HG03103 (cell line): ENCODE measurements around the gene GLRA3.

ENCODE experiments used
- ATAC-seq: cut with Tn5 transposase; IDR thresholded peaks from one replicate; pipeline ENCODE4 v1.9.1; 2021; ENCODE audit warnings: low read depth; ENCODE audit not compliant: unreplicated experiment

Gene GLRA3

DNA sequence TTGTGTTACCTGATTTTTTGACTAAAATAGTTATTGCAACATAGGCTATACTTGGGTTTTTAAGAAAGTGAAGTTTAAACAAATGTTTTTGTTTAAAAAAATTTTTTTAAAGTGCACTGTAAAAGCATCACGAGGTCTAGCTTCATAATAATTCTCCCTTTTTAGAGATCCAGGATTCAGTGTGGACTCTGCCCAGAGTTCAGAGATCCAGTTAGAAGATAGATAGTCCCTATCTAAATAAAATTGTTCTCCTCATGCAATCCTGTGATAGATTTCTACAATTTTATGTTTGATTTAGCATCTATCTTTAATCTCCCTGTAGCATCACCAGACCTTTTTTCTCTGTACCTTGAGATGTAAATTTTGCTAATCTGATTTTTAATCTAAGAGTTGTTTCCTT, 221.3 kb downstream of the GLRA3 start:
- no peak for ATAC-seq

DNA sequence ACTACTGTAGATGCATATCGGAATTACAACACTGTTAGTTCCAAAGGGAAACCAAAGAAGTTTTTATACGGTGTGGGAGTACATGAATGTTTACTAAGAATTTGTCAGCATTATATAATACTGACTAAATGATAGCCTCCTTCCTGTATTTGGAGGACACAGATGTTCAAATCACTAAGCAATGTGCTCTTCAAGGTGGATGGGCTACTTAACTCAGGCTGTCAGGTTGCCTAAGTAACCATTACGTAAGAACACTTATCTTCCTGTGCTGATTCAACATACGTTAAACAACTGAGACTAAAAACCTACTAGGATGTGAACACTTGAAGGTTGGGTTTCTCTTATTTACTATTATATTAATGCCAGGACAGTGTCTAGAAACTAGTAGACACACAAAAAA, 224.8 kb downstream of the GLRA3 start:
- no peak for ATAC-seq

- ATAC-seq: no peak
Observed at GRCh38 chr4:174600391-174600790, 228.7 kb downstream of the GLRA3 start.

- ATAC-seq: no peak
Observed at GRCh38 chr4:174598800-174599199, 230.2 kb downstream of the GLRA3 start.

GRCh38 chr4:174596513-174596912, 232.5 kb downstream of the GLRA3 start:
- no peak for ATAC-seq

DNA sequence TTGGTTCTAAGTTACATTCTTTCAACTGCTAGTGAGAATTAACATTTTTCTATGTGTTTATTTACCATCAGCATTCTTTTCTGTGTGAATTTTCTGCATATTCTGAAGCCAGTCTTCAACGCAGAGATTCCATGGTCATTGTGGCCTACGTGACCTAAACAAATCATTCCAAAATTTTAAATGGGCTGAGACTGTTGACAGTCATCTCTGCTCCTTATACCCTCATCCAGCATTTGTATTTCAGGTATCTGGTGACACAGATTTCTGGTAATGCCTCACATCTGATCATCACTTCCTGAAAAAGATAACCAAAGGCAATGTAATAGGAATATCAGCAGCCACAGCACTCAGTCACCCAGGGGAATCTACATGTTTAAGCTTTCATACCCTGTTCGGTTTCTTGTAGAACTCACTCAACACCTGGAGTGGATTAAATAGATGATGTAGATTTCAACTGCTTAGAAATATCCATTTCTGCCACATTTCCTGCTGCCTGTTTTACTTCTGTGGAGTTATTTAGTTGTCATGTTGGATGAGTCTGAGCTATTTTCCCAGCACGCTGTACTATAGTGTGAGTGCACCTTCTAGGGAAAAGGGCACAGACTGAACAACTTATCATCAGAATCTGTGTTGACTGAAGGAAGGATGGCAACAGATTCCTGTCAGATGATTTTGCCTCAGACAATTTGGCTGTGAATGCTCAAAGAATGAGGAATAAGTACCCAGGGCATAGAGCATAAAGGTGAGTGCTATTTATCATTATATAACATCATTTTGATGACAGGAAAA, 233.7 kb downstream of the GLRA3 start:
- no peak for ATAC-seq

- no peak for ATAC-seq
Observed at GRCh38 chr4:174593701-174594100, 235.3 kb downstream of the GLRA3 start.

DNA sequence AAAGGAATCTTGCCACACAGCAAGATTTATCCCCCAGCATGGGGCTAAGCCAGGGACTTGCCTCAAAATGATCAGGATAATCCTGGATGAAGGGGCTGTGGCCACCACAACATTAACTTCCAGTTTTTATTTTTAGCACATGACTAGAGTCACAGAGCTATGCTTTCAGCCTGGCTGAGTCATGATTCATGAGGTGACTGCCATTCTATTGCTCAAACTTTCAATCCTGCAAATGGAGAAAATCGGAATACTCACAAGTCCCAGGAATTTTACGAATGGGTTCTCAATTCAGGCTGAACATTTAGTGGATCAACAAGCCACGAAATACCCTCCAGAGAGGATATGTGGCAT, 236.1 kb downstream of the GLRA3 start:
- no peak for ATAC-seq

DNA sequence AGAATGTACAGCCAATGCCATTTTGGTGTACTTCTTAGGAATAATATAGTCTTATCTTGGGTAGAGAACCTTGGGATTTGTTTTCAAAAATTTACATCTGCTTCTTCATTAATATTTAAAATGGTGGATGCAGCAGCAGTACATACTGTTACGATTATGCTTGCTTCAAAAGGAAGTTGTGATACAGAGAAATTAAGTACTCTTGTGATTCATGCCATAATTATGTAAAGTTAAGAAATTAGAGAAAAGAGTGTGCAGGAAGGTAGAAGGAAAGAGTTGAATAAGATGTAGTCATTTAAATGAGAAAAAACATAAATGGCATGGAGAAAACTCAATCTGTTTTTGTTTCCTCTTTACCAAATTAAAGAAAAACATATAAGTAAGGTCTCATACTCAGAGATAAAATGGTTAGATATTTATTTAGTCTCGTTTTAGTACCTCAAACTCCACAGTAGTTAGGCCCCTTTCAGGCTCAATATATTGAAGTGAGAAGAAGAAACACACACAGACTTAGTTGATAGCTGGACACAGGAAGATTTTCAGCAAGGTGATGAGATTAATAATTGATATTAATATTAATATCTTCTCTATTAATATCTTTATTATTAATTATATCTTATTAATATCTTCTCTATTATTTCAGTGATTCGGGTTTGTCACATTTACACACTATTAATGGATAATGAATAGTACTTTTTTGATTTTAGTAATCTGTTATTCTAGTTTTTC, 236.6 kb downstream of the GLRA3 start:
- ATAC-seq: no peak

DNA sequence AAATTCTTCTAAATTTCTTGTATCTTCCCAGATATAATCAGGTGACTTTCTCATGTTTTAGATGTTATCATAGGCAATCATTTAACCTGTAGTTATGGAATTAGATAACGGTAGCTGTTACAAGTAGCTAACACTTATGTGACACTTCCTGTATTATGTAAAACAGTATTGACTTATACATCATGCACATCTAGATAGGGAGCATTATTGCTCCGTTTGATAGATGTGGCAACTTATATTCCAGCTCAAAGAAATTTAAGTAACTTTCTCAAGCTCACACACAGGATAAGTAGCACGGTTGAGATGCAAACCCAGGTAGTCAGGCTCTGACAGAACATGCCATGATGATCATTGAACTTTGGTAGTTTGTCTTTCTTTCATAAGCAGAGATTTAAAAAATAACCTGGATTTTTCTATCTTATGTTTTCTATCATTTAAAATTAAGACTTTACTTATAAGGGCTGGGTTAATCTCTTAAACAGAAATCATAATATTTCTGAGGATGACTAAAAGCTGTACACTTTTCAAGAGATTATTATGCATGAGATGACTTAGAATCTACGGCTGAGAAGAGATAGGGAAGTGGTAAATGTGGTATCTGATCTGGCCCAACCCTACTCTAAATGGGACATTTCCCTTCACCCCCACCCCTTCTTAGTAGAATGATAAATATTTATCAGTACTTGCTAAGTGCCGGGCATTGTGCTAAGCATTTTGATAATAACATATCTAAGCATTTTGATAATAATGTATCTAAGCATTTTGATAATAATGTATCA, 237.6 kb downstream of the GLRA3 start:
- peak; percentile 83 for ATAC-seq

GRCh38 chr4:174590336-174590735, 238.7 kb downstream of the GLRA3 start:
- no peak for ATAC-seq
